IMR-90 (cell line): ENCODE measurements around the gene SMAD4. TPM values are rescaled to one million over a fixed set of nuclear protein-coding genes. Genes with fewer than 3 reads are reported as not detected.

Experiments
- ATAC-seq: fragments of 200-7000 bp; cut with Tn5 transposase; 2 replicates; pipeline ENCODE4 v1.9.1; 2020; ENCODE audit warnings: low read depth, mild to moderate bottlenecking, moderate library complexity
- BruUV-seq: library from RNA; stranded (reverse); fragments of 400-500 nt; replicated peaks from 2 replicates; lab custom pipeline; 2021; lab: Mats Ljungman, UMichigan
- CTCF ChIA-PET: fragments of 300-600 bp; formaldehyde crosslinking; extraction: SDS; loops from one replicate; lab custom pipeline; 2021; ENCODE audit warnings: antibody characterized with exemption; lab: Yijun Ruan, JAX
- POLR2A ChIA-PET: fragments of 300-600 bp; sonication (Branson Sonifier 250); formaldehyde crosslinking; loops from one replicate; lab custom pipeline; 2022; ENCODE audit warnings: antibody characterized with exemption; ENCODE audit not compliant: unreplicated experiment; lab: Charles Lee
- DNase-seq: peaks from one replicate; pipeline ENCODE4 v3.0.0; 2013
- H2AFZ ChIP-seq: replicated peaks from 2 replicates; pipeline ENCODE3; 2013; ENCODE audit warnings: low read length, mild to moderate bottlenecking; ENCODE audit not compliant: poor library complexity
- H2AK5ac ChIP-seq: 2 replicates; pipeline ENCODE4 v1.6.1; 2013; ENCODE audit warnings: low read depth, low read length, inconsistent platforms
- H2AK9ac ChIP-seq: replicated peaks from 2 replicates; pipeline ENCODE3; 2013; ENCODE audit warnings: mild to moderate bottlenecking, low read depth, low read length, moderate library complexity; ENCODE audit not compliant: poor library complexity
- H2BK120ac ChIP-seq: 2 replicates; pipeline ENCODE4 v1.6.1; 2013; ENCODE audit warnings: low read depth, low read length, inconsistent platforms
- H2BK15ac ChIP-seq: 3 replicates; pipeline ENCODE4 v1.6.1; 2013; ENCODE audit warnings: low read depth, low read length, inconsistent platforms
- H2BK20ac ChIP-seq: 2 replicates; pipeline ENCODE4 v1.6.1; 2013; ENCODE audit warnings: low read depth, mild to moderate bottlenecking, inconsistent platforms, low read length, moderate library complexity
- H2BK5ac ChIP-seq: 2 replicates; pipeline ENCODE4 v1.6.1; 2013; ENCODE audit warnings: mild to moderate bottlenecking, low read depth, low read length, inconsistent platforms; ENCODE audit not compliant: poor library complexity, severe bottlenecking
- H3K14ac ChIP-seq: replicated peaks from 2 replicates; pipeline ENCODE4 v1.6.1; 2013; ENCODE audit warnings: low read depth, low read length, inconsistent platforms
- H3K18ac ChIP-seq: 2 replicates; pipeline ENCODE4 v1.6.1; 2013; ENCODE audit warnings: low read depth, low read length, control low read depth
- H3K23ac ChIP-seq: 2 replicates; pipeline ENCODE4 v1.6.1; 2013; ENCODE audit warnings: low read depth, low read length, inconsistent platforms
- H3K27ac ChIP-seq: 2 replicates; pipeline ENCODE4 v1.5.1; 2013; ENCODE audit warnings: mild to moderate bottlenecking, control low read depth, low read length; ENCODE audit not compliant: insufficient read depth
- H3K27me3 ChIP-seq: 2 replicates; pipeline ENCODE4 v1.6.1; 2013; ENCODE audit warnings: low read length; ENCODE audit not compliant: control insufficient read depth, insufficient read depth
- H3K36me3 ChIP-seq: 2 replicates; pipeline ENCODE4 v1.6.1; 2013; ENCODE audit warnings: low read length, mixed read lengths; ENCODE audit not compliant: control insufficient read depth, insufficient read depth
- H3K4ac ChIP-seq: 2 replicates; pipeline ENCODE4 v1.6.1; 2013; ENCODE audit warnings: low read depth, low read length, inconsistent platforms
- H3K4me1 ChIP-seq: 2 replicates; pipeline ENCODE4 v1.6.1; 2013; ENCODE audit warnings: low read length, mixed read lengths; ENCODE audit not compliant: control insufficient read depth, insufficient read depth
- H3K4me2 ChIP-seq: 2 replicates; pipeline ENCODE4 v1.6.1; 2013; ENCODE audit warnings: low read depth, mild to moderate bottlenecking, control low read depth, low read length, moderate library complexity
- H3K4me3 ChIP-seq: 2 replicates; pipeline ENCODE4 v1.5.1; 2013; ENCODE audit warnings: low read depth, mild to moderate bottlenecking, control low read depth, low read length, moderate library complexity; ENCODE audit not compliant: insufficient read depth
- H3K56ac ChIP-seq: 2 replicates; pipeline ENCODE4 v1.6.1; 2013; ENCODE audit warnings: low read length, inconsistent platforms; ENCODE audit not compliant: insufficient read depth; ENCODE audit errors: extremely low read depth
- H3K79me1 ChIP-seq, 2 experiments: 2 replicates each; pipeline ENCODE4 v1.6.1; 2013; ENCODE audit warnings: low read length in 2 of 2, inconsistent platforms in 1 of 2, low read depth in 1 of 2
- H3K9ac ChIP-seq: 2 replicates; pipeline ENCODE4 v1.6.1; 2013; ENCODE audit warnings: low read depth, low read length, control low read depth
- H3K9me1 ChIP-seq: 2 replicates; pipeline ENCODE4 v1.6.1; 2013; ENCODE audit warnings: low read length, inconsistent platforms; ENCODE audit not compliant: insufficient read depth
- H3K9me3 ChIP-seq: 2 replicates; pipeline ENCODE4 v1.6.1; 2013; ENCODE audit warnings: low read length; ENCODE audit not compliant: control insufficient read depth, insufficient read depth
- H4K20me1 ChIP-seq: 2 replicates; pipeline ENCODE4 v1.6.1; 2013; ENCODE audit warnings: low read length, inconsistent platforms; ENCODE audit not compliant: insufficient read depth
- H4K5ac ChIP-seq: 2 replicates; pipeline ENCODE4 v1.6.1; 2013; ENCODE audit warnings: mild to moderate bottlenecking, low read depth, low read length, control low read depth
- H4K8ac ChIP-seq, 2 experiments: 2 replicates each; pipeline ENCODE4 v1.6.1; 2013; ENCODE audit warnings: low read depth in 2 of 2, low read length in 2 of 2, control low read depth in 1 of 2, inconsistent platforms in 1 of 2
- H4K91ac ChIP-seq: 2 replicates; pipeline ENCODE4 v1.6.1; 2013; ENCODE audit warnings: low read depth, low read length, inconsistent platforms; ENCODE audit not compliant: insufficient read depth
- BHLHE40 ChIP-seq: fragments of 150-350 bp; IDR thresholded peaks from 2 replicates; pipeline ENCODE4 v1.6.1; 2016; ENCODE audit warnings: mild to moderate bottlenecking, low read depth, low read length
- CEBPB ChIP-seq: IDR thresholded peaks from 2 replicates; pipeline ENCODE4 v1.6.1; 2012; ENCODE audit warnings: low read depth, low read length, improper control_type of control experiment
- CHD1 ChIP-seq: IDR thresholded peaks from 2 replicates; pipeline ENCODE4 v1.6.1; 2012; ENCODE audit warnings: low read depth, low read length, improper control_type of control experiment
- CTCF ChIP-seq: conservative IDR thresholded peaks from 2 replicates; pipeline ENCODE4 v1.5.1; 2012; ENCODE audit warnings: mild to moderate bottlenecking, low read depth, low read length, improper control_type of control experiment
- ELK1 ChIP-seq: fragments of 150-350 bp; IDR thresholded peaks from 2 replicates; pipeline ENCODE4 v1.6.1; 2016; ENCODE audit warnings: low read depth, mild to moderate bottlenecking, low read length, moderate library complexity, borderline replicate concordance
- FOS ChIP-seq: fragments of 150-350 bp; IDR thresholded peaks from 2 replicates; pipeline ENCODE4 v1.6.1; 2016; ENCODE audit warnings: low read depth, low read length
- MAFK ChIP-seq: IDR thresholded peaks from 2 replicates; pipeline ENCODE4 v1.6.1; 2012; ENCODE audit warnings: low read depth, low read length, improper control_type of control experiment
- MAZ ChIP-seq: IDR thresholded peaks from 2 replicates; pipeline ENCODE4 v1.6.1; 2012; ENCODE audit warnings: low read depth, mild to moderate bottlenecking, low read length, improper control_type of control experiment, moderate library complexity, borderline replicate concordance
- MXI1 ChIP-seq: IDR thresholded peaks from 2 replicates; pipeline ENCODE4 v1.6.1; 2012; ENCODE audit warnings: low read depth, mild to moderate bottlenecking, low read length, moderate library complexity, borderline replicate concordance
- NFE2L2 ChIP-seq: fragments of 150-350 bp; IDR thresholded peaks from 2 replicates; pipeline ENCODE4 v1.6.1; 2016; ENCODE audit warnings: low read depth, mild to moderate bottlenecking, low read length
- POLR2A ChIP-seq: IDR thresholded peaks from 2 replicates; pipeline ENCODE4 v1.6.1; 2012; ENCODE audit warnings: mild to moderate bottlenecking, low read depth, low read length
- RAD21 ChIP-seq: IDR thresholded peaks from 2 replicates; pipeline ENCODE4 v1.6.1; 2012; ENCODE audit warnings: low read length, improper control_type of control experiment
- RCOR1 ChIP-seq: IDR thresholded peaks from 2 replicates; pipeline ENCODE4 v1.6.1; 2012; ENCODE audit warnings: mild to moderate bottlenecking, low read length, improper control_type of control experiment; ENCODE audit not compliant: insufficient replicate concordance
- RFX5 ChIP-seq: IDR thresholded peaks from 2 replicates; pipeline ENCODE4 v1.8.0; 2012; ENCODE audit warnings: low read depth, mild to moderate bottlenecking, low read length, moderate library complexity
- SMC3 ChIP-seq: fragments of 150-350 bp; IDR thresholded peaks from 2 replicates; pipeline ENCODE4 v1.6.1; 2016; ENCODE audit warnings: low read depth, mild to moderate bottlenecking, antibody characterized with exemption, low read length, moderate library complexity
- USF2 ChIP-seq: fragments of 150-350 bp; IDR thresholded peaks from 2 replicates; pipeline ENCODE4 v1.6.1; 2017; ENCODE audit warnings: mild to moderate bottlenecking, antibody characterized with exemption, low read length, low read depth
- WGBS, 2 experiments: methylation state at CpG; one replicate each; pipeline versions ENCODE4 v1.1.5 to v1.1.7; 2013; ENCODE audit warnings: missing lambda C conversion rate in 2 of 2; ENCODE audit not compliant: insufficient read length in 1 of 2; ENCODE audit errors: extremely low coverage in 2 of 2; 5-methylcytosine and 5-hydroxymethylcytosine counted together
- dilution Hi-C: fragments of 300-500 bp; cut with HindIII; formaldehyde crosslinking; loops from one replicate; pipeline ENCODE4 v1.14.3; 2018; ENCODE audit warnings: low sequenced_read_pairs; ENCODE audit not compliant: unreplicated experiment
- in situ Hi-C: fragments of 300-500 bp; cut with MboI; formaldehyde crosslinking; loops from 3 replicates; pipeline ENCODE4 v1.14.3; 2019; ENCODE audit warnings: low sequenced_read_pairs, inconsistent platforms, mixed read lengths
- intact Hi-C: fragments of 100-400 bp; cut with micrococcal nuclease; formaldehyde crosslinking; loops from 2 replicates; pipeline ENCODE4 v1.10.0; 2022
- polyA plus RNA-seq, 3 experiments: library from polyadenylated mRNA; depleted of rRNA; stranded (reverse); fragments of >200 nt; gene quantifications; 2 replicates each; pipeline ENCODE4 v1.2.3, GENCODE V29; 2012; ENCODE audit warnings: low replicate concordance in 1 of 3
- total RNA-seq: library from RNA; depleted of rRNA; stranded (reverse); fragments of >200 nt; gene quantifications from 2 replicates; pipeline ENCODE4 v1.2.3, GENCODE V29; 2012

SMAD4 gene
- total and polyA plus RNA-seq, 2 of the 4 experiments (the other 2 are of a cell fraction): 57.6 to 145 TPM

DNA sequence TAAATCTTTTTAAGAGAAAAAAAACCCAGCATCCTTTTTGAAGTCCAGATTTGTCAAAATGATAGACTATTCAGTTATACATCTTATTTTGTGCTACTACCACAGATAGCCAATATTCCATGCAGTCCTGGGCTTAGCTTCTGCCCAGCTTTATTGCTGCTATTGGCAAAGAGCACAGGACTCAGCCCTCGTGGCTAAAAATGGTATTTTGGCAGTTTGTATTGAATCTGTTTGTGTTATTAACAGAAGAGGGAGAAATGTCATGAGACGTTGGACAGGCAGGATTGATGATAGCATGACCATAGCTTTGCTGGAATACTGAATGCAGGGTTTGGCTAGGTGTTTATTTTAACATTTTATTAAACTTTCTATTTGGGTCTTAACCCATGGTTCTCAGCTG, 42.8 kb upstream of the SMAD4 start:
- Histone ChIP-seq H3K14ac (no peak overlapping the region), H2BK15ac (no peak overlapping the region), H3K18ac (no peak overlapping the region), H3K4ac (no peak overlapping the region), H2BK5ac (no peak overlapping the region), H3K36me3 (peaks cover 6% of the 10 kb centered on the region; the same call in 1 of the 2 replicates), H4K20me1 (0 out of 2 replicates have a peak, but pooled peaks cover 3% of the 10 kb centered on the region), H3K9ac (no peak overlapping the region), H3K27me3 (no peaks in the 10 kb centered on the region), H2AK9ac (no peak overlapping the region), H3K4me3 (no peak overlapping the region), H3K9me3 (no peaks in the 10 kb centered on the region), H4K91ac (no peak overlapping the region), H3K79me1 (peaks cover 5 to 6% of the 10 kb centered on the region in 2 experiments; a peak in 2 of 4 replicates), H3K27ac (no peak overlapping the region), H3K56ac (no peak overlapping the region), H3K23ac (no peak overlapping the region; the same call in 1 of the 2 replicates), H2AFZ (no peak overlapping the region), H2BK120ac (no peak overlapping the region), H2BK20ac (no peak overlapping the region), H4K8ac (no peak overlapping the region), H3K9me1 (peaks cover 6% of the 10 kb centered on the region), H3K4me1 (peaks cover 10% of the 10 kb centered on the region), H2AK5ac (no peak overlapping the region), H3K4me2 (no peak overlapping the region), H4K5ac (no peak overlapping the region)
- DNase-seq (no peak), ATAC-seq (no peak)
- TF ChIP-seq SMC3 (no peak), MAFK (no peak), BHLHE40 (no peak), ELK1 (no peak), USF2 (no peak), RAD21 (no peak), MXI1 (no peak), FOS (no peak), NFE2L2 (no peak), RCOR1 (no peak), CEBPB (no peak), MAZ (no peak), RFX5 (no peak), POLR2A (no peak), CTCF (no peak), CHD1 (no peak)
- BruUV-seq: no TSS peak
- no CpG with 5 or more reads among the region's 2 CpGs for WGBS, 2 experiments
- POLR2A ChIA-PET: interaction anchor here (0.6 kb wide), 1 partner anchor 20 kb away, joined by 3 read pairs; no protein-coding TSS in a partner anchor
- CTCF ChIA-PET: interaction anchor here (0.7 to 1.2 kb wide), 2 partner anchors 8 to 17 kb away, joined by 3 read pairs; no protein-coding TSS in a partner anchor
- intact Hi-C loops (no loop called here), in situ Hi-C loops (no loop called here), dilution Hi-C loops (no loop called here)
